Measurements from ENCODE around the gene RGN.
"Not testable (repeated sequence)": the region's sequence is repeated elsewhere in the genome, so short reads cannot be mapped to it uniquely, and the experiment has no call there.

The RGN gene

DNA sequence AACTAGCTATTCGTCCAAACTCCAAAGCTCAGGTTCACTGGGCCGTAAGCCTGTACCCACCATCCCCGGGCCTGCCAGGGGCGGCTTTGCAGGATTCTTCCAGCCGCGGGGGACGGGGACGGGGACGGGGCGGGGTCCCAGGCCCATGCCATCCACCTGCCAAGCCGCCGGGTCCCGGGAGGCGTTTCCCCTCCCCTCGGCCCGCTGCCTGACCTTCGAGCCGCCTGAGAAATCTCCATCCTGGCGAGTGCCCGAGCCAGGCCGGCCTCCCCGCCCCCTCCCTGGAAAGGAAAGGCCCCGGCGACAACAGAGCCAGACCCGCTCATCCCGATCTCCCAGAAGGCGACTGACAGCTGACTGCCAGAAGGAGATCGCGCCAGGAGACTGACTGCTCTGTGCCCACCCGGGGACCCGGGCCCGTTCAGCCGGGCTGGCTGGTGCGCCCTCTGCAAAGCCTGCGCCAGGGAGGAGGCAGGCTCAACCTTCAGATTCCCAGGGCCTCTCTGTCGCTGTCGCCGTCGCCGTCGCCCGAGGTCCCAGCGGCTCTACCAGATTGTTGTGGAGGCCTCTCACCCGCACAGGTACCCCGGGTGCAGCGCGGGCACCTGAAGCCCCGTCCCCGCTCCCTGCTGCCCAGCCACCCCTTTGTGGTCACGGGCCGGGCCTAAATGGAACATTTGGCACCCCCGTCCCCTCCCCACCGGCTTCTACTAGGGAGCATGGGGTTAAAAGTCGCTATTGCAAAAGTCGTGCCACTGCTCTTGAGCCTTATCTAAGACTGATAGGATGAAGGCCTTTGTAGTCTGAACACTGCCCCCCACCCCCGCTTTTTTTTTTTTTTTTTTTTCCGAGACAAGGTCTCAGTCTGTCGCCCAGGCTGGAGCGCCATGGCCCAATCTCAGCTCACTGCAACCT, at the start of gene RGN:
Gene RGN, plus strand, starts transcription at position 315 of the 915 bp plus-strand sequence. CDS start 2,702 bp downstream, outside the sequence.
- DNase-seq (ENCODE audit: low spot score): no peak

DNA sequence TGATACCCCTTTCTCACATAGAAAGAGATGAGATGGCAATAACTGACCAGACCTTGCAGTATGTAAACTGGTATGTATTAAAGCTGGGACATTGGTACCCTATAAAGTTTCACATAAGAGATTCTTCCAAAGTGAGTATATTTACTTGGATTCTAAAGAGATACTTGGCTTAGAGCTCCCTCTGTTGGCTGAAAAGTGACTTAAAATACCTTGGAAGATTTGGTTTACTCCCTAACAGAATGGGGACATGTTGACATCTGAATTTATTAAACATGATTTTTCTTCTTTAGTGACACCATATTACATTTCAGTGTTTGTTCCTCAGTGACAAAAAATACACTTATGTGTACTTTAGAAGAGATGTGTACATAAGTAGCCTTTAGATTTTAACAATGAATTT, 47.9 kb upstream of the RGN start:
- peak; percentile 42 for DNase-seq (ENCODE audit: low spot score)

DNA sequence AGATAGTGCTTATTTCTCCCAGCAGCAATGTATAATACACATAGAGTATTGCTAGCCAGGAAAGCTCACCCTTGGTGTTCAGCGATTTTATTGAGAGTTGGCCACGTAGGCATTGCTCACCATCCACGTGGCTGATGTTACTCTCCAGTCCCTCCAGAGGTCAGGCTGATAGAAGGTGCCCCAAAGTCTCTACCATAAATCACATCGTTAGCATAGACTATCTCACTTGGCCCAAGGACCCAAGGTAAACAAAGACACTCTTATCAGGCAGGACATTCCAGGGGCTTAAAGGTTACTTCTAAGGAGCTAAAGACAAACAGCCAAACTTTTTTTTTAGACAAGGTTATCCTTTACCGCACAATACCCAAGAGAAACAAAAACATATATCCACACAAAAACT, 30.3 kb upstream of the RGN start:
- no peak for DNase-seq (ENCODE audit: low spot score)

DNA sequence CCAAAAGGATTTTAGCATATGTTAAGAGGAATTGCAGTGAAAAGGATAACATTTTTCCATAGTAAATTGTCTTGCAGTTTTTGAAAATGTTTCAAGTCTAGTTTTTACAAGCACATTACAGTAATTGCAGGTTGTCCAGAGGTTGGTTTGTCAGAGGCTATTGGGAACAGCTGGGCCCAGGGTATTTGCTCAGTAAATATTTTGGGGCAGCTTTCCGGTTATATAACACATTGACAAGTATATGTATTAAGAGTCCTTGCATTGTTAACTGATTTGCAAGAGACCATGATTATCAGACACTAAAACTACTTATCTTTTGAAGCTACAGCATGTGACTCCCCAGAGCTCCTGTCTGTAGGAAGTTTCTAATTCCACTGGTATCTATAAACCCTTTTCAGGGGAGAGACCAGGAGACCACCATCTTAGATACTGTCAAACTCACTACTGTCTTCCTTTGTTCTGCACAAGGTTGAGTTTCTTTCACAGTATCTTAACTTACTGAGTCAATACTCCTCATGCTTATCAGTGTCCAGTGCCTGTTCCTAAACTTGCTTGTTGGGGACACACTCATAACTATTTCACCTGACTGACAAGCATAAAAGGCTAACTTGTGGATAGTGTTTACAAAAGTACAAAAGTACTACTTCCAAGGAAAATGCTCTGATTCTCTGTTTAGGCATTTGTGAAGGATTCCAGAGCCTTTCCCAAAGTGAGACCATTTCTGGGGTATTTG, 18.9 kb upstream of the RGN start:
- no peak for DNase-seq (ENCODE audit: low spot score)

DNA sequence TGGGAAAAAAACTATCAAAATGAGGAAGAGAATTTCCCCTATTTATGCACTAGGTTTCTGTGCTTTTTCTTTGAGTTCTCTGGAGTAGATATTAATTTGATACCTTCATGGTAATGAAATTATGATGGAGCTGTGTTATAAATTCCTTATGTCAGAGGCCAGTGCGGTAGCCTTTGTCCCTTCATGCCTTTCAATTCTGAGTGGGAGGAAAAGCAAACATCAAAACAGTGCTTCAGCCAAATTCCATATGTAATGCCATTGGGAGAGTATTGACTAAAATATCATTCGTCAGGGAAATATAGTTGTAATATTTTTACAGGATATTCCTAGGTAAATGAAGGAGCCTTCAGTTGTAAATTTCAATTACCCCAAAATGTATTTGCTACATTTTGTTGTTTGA, 17.5 kb upstream of the RGN start:
- no peak for DNase-seq (ENCODE audit: low spot score)

DNA sequence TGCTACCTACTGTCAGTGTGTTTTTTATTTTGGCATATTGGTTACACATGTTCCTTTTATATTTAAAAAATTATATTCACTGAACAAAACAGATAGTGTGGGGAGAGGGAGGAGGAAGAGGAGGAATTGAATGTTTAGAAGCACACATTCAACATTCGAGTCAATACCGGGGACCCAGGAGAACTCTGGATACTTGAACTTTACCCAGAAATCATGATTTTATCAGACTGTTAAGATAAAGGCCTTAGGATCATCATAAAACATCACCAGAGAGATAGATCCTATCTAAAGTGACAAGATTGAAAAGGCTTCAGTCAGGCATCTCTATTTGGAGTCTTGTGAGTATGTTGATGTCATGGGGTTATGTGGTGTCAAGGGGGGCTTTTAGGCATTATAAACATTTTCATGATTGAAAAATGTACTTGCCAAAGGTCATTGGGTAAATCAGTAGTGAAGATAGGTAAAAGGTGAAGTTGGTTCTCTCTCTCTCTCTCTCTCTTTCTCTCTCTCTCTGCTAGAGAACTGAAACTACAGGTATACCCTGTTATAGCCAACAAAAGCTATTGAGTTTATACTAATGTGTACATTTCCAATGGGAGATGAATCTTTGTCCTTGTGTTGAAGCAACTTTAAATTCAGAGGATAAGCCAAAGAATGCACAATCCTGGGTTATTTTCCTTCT, 16.9 kb upstream of the RGN start:
- DNase-seq (ENCODE audit: low spot score): no peak

DNA sequence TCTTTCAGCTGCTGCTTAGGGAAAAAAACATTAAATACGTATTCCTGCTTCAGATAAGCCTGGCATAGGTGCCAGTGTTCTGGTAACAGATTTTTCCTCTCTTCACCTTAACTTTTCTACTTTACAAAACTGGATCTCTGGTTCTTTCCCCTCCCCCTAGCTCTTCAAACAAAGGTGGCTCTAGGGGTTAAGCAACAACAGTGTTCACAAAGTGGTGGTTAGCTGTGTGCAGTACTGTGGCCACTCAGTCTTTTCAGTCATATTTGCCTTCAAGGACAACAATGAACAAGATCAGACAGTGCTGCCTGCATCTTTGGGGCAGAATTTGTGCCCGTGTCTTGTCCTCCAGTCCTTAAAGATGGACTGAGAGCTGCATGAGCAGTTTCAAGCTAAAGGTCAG, 15.1 kb upstream of the RGN start:
- DNase-seq (ENCODE audit: low spot score): no peak

DNA sequence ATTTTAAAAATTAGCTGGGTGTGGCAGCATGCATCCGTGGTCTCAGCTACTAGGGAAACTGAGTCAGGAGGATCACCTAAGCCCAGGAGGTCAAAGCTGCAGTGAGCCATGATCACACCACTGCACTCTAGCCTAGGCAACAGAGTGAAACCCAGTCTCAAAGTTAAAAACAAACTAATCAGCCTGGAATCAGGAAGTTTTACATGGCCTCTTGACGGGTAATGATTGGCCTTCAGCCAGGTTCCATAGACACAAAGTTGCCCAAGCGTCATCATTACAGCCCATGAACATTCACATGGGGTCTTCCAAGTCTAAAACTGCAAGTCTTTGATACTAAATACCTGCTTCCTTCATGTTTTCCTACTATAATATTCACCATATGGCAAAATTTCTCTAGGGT, 10.0 kb upstream of the RGN start:
- no peak for DNase-seq (ENCODE audit: low spot score)

DNA sequence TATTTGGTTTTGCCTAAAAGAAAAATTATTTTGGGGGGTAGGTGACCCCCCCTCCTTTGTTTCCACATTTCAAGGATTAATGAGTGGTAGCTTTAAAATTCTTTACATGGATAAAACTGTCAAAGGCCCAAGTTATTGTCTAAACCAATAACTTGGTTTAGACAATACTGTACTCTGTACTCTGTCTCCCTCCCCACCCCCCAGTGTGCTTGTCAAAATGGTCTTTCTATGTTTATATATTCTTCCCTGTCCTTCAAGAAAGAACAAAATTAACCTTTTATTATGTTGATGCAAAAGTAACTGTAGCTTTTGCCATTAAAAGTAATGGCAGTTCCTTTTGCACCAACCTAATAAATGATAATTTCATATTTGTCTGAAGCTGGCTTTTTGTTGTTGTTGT, 9.5 kb upstream of the RGN start:
- no peak for DNase-seq (ENCODE audit: low spot score)

DNA sequence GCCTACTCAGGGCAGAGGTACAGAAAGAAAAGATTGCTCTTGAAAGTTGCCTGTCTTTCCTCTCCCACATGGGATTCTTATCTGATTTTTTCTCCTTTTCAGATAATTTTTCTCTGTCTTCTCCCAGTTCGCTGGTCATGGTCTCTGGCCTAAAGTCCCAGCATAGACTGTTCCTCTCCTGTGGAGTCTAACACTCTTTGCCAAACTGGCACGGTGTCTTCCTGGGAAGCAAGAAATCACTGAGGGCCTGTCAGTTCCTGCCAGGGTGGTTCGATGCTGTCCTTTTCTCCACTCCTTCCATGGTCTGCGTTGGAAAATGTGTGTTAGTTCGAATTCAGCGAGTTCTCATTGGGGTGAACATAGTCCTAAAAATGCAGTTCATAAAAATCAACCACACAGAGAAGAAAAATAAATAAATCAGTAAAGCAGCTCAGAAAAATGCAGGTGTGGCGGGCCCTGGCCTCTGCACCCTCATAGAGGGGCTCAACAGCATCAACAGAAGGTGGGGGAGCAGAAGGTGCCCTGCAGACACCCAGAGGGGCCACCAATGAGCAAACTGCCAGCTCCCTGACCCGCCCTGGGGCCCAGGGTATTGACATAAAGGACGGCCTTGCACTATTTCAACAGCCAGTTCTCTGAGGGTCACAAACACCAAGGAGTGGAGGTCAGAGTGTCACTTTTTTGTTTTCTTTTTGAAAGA, 2.1 kb downstream of the RGN start:
- DNase-seq (ENCODE audit: low spot score): no peak

DNA sequence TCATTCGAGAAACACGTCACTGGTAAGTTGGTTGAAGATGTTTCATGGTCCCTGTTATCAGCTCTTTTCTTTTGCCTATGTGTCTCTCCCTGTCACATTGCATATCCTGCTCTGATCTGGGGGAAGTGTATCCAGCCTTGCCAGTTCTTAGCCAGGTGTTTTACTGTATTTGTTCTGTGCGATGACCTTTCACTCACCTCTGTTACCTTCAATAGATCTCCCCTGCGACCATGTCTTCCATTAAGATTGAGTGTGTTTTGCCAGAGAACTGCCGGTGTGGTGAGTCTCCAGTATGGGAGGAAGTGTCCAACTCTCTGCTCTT, 2.6 kb downstream of the RGN start:
- no peak for DNase-seq (ENCODE audit: low spot score)

DNA sequence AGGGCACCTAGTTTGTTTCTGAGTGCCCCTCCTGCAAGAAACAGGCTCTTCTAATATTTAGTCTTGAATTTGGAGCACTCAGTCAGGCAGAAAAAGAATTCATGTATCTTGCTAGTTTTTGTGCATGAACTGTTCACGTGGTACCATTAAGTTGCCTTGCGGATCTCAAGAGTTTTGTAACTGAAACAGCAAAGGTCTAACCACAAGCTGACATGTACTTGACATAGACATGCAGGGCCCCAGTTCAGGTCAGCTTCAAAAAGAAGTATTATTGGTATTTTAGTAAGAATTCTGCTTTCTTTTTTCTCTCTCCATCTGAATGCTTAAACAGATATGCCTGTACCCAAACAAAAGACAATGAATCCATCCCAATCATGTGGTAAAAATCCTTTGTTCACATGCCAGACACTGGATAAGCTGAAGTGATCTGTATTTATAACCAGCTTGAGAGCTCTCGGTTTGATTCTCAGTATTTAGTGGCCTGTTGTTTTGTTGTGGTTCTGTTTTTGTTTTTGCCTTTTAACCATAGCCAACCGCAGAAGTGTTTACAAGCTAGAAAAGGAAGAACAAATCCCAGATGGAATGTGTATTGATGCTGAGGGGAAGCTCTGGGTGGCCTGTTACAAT, 13.0 kb downstream of the RGN start:
- no peak for DNase-seq (ENCODE audit: low spot score)

DNA sequence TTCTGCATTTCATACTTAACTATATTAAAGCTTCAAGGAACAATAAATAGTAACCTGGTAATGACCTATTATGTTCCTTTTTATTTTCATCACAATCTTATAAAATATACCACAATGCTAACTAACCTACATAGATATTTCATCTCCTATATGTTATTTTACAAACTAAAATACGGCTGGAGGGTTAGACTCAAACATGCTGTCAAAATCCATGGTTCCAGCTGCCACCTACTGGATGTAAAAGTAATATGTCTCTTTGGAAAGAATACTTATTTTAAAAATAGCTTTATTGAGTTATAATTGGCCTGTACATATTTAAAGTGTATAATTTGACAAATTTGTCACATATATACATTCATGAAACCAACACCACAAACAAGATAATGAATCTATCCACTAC, 15.0 kb downstream of the RGN start:
- DNase-seq (ENCODE audit: low spot score): peak; percentile 37

DNA sequence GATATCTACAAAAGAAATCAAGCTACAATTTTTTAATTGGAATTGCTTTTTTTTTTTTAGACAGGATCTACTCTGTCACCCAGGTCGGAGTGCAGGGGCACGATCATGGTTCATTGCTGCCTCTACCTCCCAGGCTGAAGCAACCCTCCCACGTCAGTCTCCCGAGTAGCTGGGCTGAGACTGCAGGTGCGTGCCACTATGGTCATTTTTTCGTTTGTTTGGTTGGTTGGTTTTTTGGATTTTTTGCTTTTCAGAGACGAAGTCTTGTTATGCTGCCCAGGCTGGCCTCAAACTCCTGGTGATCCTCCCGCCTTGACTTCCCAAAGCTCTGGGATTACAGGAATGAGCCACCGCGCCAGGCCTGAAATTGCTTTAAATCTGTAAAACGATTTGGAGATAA, 15.6 kb downstream of the RGN start:
- no peak for DNase-seq (ENCODE audit: low spot score)

DNA sequence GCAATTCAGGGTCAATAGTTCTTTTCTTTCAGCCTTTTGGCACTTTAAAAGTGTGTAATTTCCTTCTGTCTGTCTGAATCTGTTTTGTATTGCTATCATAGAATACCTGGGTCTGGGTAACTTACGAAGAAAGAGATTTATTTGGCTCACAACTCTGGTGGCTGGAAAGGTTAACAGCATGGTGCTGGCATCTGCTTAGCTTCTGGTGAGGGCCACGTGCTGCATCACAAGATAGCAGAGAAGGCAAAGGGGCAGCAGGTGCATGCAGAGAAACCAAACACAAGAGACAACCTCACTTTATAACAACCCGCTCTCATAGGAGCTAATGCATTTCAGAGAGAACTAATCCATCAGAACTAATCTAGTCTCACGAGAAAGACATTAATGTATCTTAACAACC, 18.8 kb downstream of the RGN start:
- no peak for DNase-seq (ENCODE audit: low spot score)

DNA sequence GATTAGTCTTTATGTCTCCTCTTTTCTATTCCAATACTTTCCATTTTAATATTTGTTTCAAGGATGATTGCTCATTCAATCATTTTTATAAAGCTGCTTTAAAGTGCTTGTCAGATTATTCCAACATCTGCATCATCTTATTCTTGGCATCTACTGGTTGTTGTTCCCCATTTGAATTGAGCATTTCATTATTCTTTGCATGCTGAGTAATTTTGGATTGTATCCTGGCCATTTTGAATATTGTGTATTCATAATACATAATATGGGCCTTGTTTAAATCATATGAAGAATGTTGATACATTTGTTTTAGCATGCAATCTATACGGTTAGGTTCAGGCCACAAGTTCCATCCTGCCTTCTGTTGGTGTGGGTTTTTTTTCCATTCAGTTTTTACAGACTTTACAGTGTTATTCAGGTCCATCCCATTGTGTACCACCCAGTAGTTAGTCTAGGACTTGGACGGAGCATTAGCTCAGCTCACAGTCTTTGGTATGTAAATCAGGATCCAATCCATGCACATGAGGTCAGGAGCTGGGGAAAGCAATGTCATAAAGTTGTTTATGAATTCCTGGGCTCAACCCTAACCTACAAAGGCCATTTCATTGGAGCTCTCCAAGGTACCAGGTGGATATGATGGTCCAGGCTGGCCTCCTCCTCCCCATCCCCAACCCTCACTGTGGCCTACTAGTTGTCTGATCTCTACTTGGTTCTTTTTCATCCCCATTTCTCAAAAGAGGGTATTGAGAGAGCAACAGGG, 20.3 kb downstream of the RGN start:
- DNase-seq (ENCODE audit: low spot score): no peak

DNA sequence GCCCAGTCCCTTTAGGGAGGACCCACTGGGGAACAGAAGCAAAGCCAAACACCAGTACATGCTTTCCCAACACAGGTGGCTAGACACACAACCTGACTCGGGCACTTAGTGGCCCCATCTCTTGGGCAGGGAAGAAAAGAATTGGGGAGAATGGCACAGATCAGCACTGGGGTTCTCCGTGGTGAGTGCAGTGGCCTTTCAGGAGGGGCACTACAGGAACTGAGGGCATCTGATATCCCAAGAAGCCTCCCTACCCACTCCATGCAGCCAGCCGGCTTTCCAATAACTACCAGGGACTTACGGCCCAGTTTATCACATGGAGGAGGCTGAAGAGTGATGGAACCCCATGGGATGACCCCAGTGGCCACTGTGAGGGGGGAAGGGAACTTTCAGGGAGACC, 23.0 kb downstream of the RGN start:
- DNase-seq (ENCODE audit: low spot score): no peak

DNA sequence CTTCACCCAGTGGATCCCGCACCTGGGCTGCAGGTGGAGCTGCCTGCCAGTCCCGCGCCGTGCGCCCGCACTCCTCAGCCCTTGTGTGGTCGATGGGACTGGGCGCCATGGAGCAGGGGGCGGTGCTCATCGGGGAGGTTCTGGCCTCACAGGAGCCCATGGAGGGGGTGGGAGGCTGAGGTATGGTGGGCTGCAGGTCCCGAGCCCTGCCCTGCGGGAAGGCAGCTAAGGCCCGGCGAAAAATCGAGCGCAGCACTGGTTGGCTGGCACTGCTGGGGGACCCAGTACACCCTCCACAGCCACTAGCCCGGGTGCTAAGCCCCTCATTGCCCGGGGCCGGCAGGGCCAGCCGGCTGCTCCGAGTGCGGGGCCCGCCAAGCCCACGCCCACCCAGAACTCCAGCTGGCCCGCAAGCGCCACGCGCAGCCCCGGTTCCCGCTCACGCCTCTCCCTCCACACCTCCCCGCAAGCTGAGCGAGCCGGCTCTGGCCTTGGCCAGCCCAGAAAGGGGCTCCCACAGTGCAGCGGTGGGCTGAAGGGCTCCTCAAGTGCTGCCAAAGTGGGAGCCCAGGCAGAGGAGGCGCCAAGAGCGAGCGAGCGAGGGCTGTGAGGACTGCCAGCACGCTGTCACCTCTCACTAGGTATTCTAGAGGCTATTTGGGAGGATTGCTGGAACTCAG, 32.8 kb downstream of the RGN start:
- DNase-seq (ENCODE audit: low spot score): not testable (repeated sequence)

DNA sequence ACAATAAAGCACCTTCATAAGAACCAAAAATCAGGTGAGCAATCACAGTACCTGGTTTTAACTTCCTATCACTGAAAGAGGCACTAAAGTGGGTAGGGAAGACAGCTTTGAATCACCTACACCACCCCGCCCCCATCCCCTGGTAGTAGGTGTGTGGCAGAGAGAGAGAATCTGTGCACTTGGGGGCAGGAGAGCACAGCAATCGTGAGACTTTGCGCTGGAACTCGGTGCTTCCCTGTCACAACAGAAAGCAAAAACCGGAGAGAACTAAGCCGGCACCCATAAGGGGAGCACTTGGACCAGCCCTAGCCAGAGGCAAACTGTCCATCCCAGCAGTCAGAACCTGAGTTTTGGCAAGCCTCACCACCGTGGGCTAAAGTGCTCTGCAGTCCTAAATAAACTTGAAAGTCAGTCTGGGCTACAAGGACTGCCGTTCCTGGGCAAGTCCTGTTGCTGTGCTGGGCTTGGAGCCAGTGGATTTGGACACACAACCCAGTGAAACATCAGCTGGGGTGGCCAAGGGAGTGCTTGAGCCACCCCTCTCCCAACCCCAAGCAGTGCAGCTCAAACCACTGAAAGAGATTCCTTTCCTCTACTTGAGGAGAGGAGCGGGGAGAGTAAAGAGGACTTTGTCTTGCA, 34.2 kb downstream of the RGN start:
- no peak for DNase-seq (ENCODE audit: low spot score)

DNA sequence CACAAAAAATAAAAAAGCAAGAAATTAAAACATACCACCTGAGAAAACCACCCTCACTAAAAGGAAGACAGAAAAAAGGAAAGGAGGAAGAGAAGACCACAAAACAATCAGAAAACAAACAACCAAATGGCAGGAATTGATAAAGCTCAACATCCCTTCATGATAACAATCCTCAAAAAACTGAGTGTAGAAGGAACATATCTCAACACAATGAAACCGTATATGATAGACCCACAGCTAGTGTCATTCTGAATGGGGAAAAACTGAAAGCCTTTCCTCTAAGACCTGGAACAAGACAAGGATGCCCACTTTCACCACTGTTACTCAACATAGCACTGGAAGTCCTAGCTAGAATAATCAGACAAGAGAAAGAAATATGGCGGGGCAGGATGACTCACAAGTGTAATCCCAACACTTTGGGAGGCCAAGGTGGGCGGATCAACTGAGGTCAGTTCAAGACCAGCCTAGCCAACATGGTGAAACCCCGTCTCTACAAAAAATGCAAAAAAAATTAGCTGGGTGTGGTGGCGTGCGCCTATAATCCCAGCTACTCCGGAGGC, 38.4 kb downstream of the RGN start:
- DNase-seq (ENCODE audit: low spot score): not testable (repeated sequence)

All from kidney capillary endothelial cell (primary cell).